H1 (cell line): Measurements from ENCODE around the gene GNG5. TPM values are rescaled to one million over a fixed set of nuclear protein-coding genes. Genes with fewer than 3 reads are reported as not detected.

Experiments
- CTCF ChIA-PET: fragments of 300-600 bp; sonication (Branson Sonifier 250); formaldehyde crosslinking; loops from one replicate; lab custom pipeline; 2021; ENCODE audit not compliant: partially characterized antibody; lab: Charles Lee
- POLR2A ChIA-PET: fragments of 300-600 bp; sonication (Branson Sonifier 250); formaldehyde crosslinking; loops from one replicate; lab custom pipeline; 2021; ENCODE audit warnings: inconsistent platforms; ENCODE audit not compliant: partially characterized antibody; lab: Charles Lee
- DNase-seq, 2 experiments: peaks; one replicate each; pipeline versions ENCODE4 v3.0.0 to v3.0.0-alpha.2; 2010 to 2022; ENCODE audit warnings: low spot score in 2 of 2, low read depth in 1 of 2, mixed read lengths in 1 of 2
- FAIRE-seq: peaks from 2 replicates; lab custom pipeline; 2011; peaks lifted over from hg19 to GRCh38; lab: Jason Lieb, UNC
- H2AFZ ChIP-seq: 2 replicates; pipeline ENCODE4 v1.8.1; 2012; ENCODE audit warnings: low read length, inconsistent platforms
- H2AK5ac ChIP-seq: 2 replicates; pipeline ENCODE4 v1.6.1; 2013; ENCODE audit warnings: low read depth, low read length
- H2BK120ac ChIP-seq: replicated peaks from 2 replicates; pipeline ENCODE3; 2013; ENCODE audit warnings: low read depth, low read length, inconsistent platforms
- H2BK12ac ChIP-seq: 2 replicates; pipeline ENCODE4 v1.6.1; 2013; ENCODE audit warnings: low read depth, low read length
- H2BK15ac ChIP-seq: 2 replicates; pipeline ENCODE4 v1.6.1; 2013; ENCODE audit warnings: low read length
- H2BK20ac ChIP-seq: 2 replicates; pipeline ENCODE4 v1.6.1; 2013; ENCODE audit warnings: low read length
- H2BK5ac ChIP-seq: 2 replicates; pipeline ENCODE4 v1.6.1; 2013; ENCODE audit warnings: low read depth, low read length
- H3K14ac ChIP-seq: 2 replicates; pipeline ENCODE4 v1.6.1; 2013; ENCODE audit warnings: inconsistent platforms; ENCODE audit not compliant: insufficient read length
- H3K18ac ChIP-seq: 2 replicates; pipeline ENCODE4 v1.6.1; 2013; ENCODE audit warnings: low read length; ENCODE audit errors: extremely low read depth
- H3K23ac ChIP-seq: 2 replicates; pipeline ENCODE4 v1.6.1; 2013; ENCODE audit warnings: inconsistent platforms; ENCODE audit not compliant: insufficient read length
- H3K23me2 ChIP-seq: 2 replicates; pipeline ENCODE4 v1.6.1; 2013; ENCODE audit warnings: low read depth, low read length
- H3K27ac ChIP-seq: 2 replicates; pipeline ENCODE4 v1.6.1; 2011; ENCODE audit warnings: low read depth, low read length, inconsistent platforms
- H3K27me3 ChIP-seq, 4 experiments: replicated peaks in 1 of 4; 1 replicate in 1 of 4; 2 replicates in 3 of 4; pipeline versions ENCODE4 v1.6.1 to v1.8.1; 2011 to 2013; ENCODE audit warnings: low read length in 3 of 4, mild to moderate bottlenecking in 3 of 4, inconsistent platforms in 2 of 4, mixed read lengths in 2 of 4, moderate library complexity in 1 of 4; ENCODE audit not compliant: control insufficient read depth in 3 of 4, insufficient read depth in 3 of 4; ENCODE audit errors: extremely low read depth in 1 of 4
- H3K36me3 ChIP-seq, 4 experiments: 2 replicates each; pipeline versions ENCODE4 v1.6.1 to v1.8.1; 2011 to 2013; ENCODE audit warnings: mild to moderate bottlenecking in 4 of 4, low read length in 3 of 4, moderate library complexity in 2 of 4, control low read depth in 1 of 4, inconsistent platforms in 1 of 4; ENCODE audit not compliant: insufficient read depth in 4 of 4, control insufficient read depth in 2 of 4
- H3K4ac ChIP-seq: replicated peaks from 2 replicates; pipeline ENCODE3; 2013; ENCODE audit warnings: low read length, low read depth, mixed read lengths, inconsistent platforms; ENCODE audit not compliant: insufficient read length
- H3K4me1 ChIP-seq, 4 experiments: replicated peaks in 1 of 4; 1 replicate in 1 of 4; 2 replicates in 3 of 4; pipeline versions ENCODE4 v1.6.1 to v1.8.1; 2011 to 2013; ENCODE audit warnings: low read length in 3 of 4, inconsistent platforms in 2 of 4, mixed read lengths in 1 of 4; ENCODE audit not compliant: insufficient read depth in 4 of 4, control insufficient read depth in 3 of 4
- H3K4me2 ChIP-seq, 2 experiments: 2 replicates each; pipeline versions ENCODE4 v1.6.1 to v1.8.1; 2011 to 2013; ENCODE audit warnings: low read depth in 2 of 2, low read length in 2 of 2, control low read depth in 1 of 2, inconsistent platforms in 1 of 2, mild to moderate bottlenecking in 1 of 2; ENCODE audit not compliant: insufficient read depth in 1 of 2
- H3K4me3 ChIP-seq, 4 experiments: fragments of 200-600, 300-600 bp in 1 of 4; sonication (generic), shearing (Covaris generic), sonication (Bioruptor Twin) in 1 of 4; 2 replicates each; pipeline versions ENCODE4 v1.5.1 to v1.8.1; 2011 to 2016; ENCODE audit warnings: low read length in 4 of 4, low read depth in 3 of 4, control low read depth in 2 of 4, inconsistent platforms in 2 of 4, mild to moderate bottlenecking in 2 of 4, mixed read lengths in 1 of 4, moderate library complexity in 1 of 4; ENCODE audit not compliant: insufficient read depth in 2 of 4; ENCODE audit errors: extremely low read depth in 1 of 4
- H3K56ac ChIP-seq: replicated peaks from 2 replicates; pipeline ENCODE3; 2013; ENCODE audit warnings: low read depth, mild to moderate bottlenecking, mixed read lengths, low read length, inconsistent platforms; ENCODE audit not compliant: insufficient read length
- H3K79me1 ChIP-seq: 2 replicates; pipeline ENCODE4 v1.6.1; 2013; ENCODE audit warnings: low read depth, low read length, control low read depth
- H3K79me2 ChIP-seq, 2 experiments: 2 replicates each; pipeline versions ENCODE4 v1.6.1 to v1.8.1; 2012 to 2013; ENCODE audit warnings: low read length in 2 of 2, mild to moderate bottlenecking in 2 of 2, inconsistent platforms in 1 of 2; ENCODE audit not compliant: insufficient read depth in 2 of 2, control insufficient read depth in 1 of 2
- H3K9ac ChIP-seq, 4 experiments: replicated peaks in 1 of 4; 1 replicate in 1 of 4; 2 replicates in 3 of 4; pipeline versions ENCODE4 v1.6.1 to v1.8.1; 2011 to 2013; ENCODE audit warnings: low read depth in 3 of 4, low read length in 3 of 4, control low read depth in 2 of 4, mild to moderate bottlenecking in 2 of 4, moderate library complexity in 2 of 4, inconsistent platforms in 1 of 4; ENCODE audit errors: extremely low read depth in 1 of 4
- H3K9me3 ChIP-seq, 2 experiments: 2 replicates each; pipeline versions ENCODE4 v1.6.1 to v1.8.1; 2012 to 2013; ENCODE audit warnings: mild to moderate bottlenecking in 2 of 2, moderate library complexity in 2 of 2, control low read depth in 1 of 2, inconsistent platforms in 1 of 2, low read depth in 1 of 2, low read length in 1 of 2, mixed read lengths in 1 of 2; ENCODE audit not compliant: insufficient read depth in 2 of 2
- H4K20me1 ChIP-seq, 2 experiments: replicated peaks in 1 of 2; 2 replicates each; pipeline versions ENCODE3 to v1.8.1; 2011 to 2013; ENCODE audit warnings: inconsistent platforms in 2 of 2, low read length in 2 of 2, mild to moderate bottlenecking in 1 of 2; ENCODE audit not compliant: insufficient read depth in 2 of 2, control insufficient read depth in 1 of 2
- H4K5ac ChIP-seq: 2 replicates; pipeline ENCODE4 v1.6.1; 2013; ENCODE audit warnings: low read length, low read depth, mixed read lengths, inconsistent platforms; ENCODE audit not compliant: insufficient read length
- H4K8ac ChIP-seq: 2 replicates; pipeline ENCODE4 v1.8.0; 2013; ENCODE audit warnings: mild to moderate bottlenecking, moderate library complexity, low read length, inconsistent platforms; ENCODE audit not compliant: insufficient read depth; ENCODE audit errors: extremely low read depth
- H4K91ac ChIP-seq: replicated peaks from 2 replicates; pipeline ENCODE3; 2013; ENCODE audit warnings: low read length, mixed read lengths, inconsistent platforms; ENCODE audit not compliant: insufficient read length
- ATF3 ChIP-seq: IDR thresholded peaks from 2 replicates; pipeline ENCODE4 v1.6.1; 2011; ENCODE audit warnings: low read depth, mild to moderate bottlenecking, low read length; ENCODE audit not compliant: insufficient read depth
- BCL11A ChIP-seq, 2 experiments: IDR thresholded peaks; one replicate each; pipeline ENCODE4 v1.6.1; 2011; ENCODE audit warnings: low read depth in 2 of 2, low read length in 2 of 2, mild to moderate bottlenecking in 2 of 2
- CBX5 ChIP-seq: fragments of 300-800, 300-1000 bp; sonication (generic); IDR thresholded peaks from 2 replicates; pipeline ENCODE4 v1.7.1; 2016; ENCODE audit warnings: antibody characterized with exemption, low read length, low read depth
- FOSL1 ChIP-seq: IDR thresholded peaks from 2 replicates; pipeline ENCODE4 v1.6.1; 2011; ENCODE audit warnings: mild to moderate bottlenecking, low read depth, low read length, moderate library complexity; ENCODE audit not compliant: insufficient read depth
- KDM1A ChIP-seq: fragments of 200-600, 300-600 bp; sonication (generic); IDR thresholded peaks from 2 replicates; pipeline ENCODE4 v1.7.1; 2016; ENCODE audit warnings: mild to moderate bottlenecking, low read length, borderline replicate concordance
- KDM5A ChIP-seq: fragments of 200-600 bp; IDR thresholded peaks from 2 replicates; pipeline ENCODE4 v1.7.1; 2012; ENCODE audit warnings: mild to moderate bottlenecking, low read length, inconsistent platforms, mixed read lengths
- RAD21 ChIP-seq, 2 experiments: IDR thresholded peaks in 1 of 2; conservative IDR thresholded peaks in 1 of 2; 2 replicates each; pipeline ENCODE4 v1.6.1; 2011; ENCODE audit warnings: low read depth in 2 of 2, low read length in 2 of 2, improper control_type of control experiment in 1 of 2, inconsistent platforms in 1 of 2, mild to moderate bottlenecking in 1 of 2, moderate library complexity in 1 of 2
- RBBP5 ChIP-seq: IDR thresholded peaks from 2 replicates; pipeline ENCODE4 v1.7.1; 2012; ENCODE audit warnings: low read depth, mild to moderate bottlenecking, inconsistent platforms, low read length, moderate library complexity, borderline replicate concordance
- RFX5 ChIP-seq: IDR thresholded peaks from 2 replicates; pipeline ENCODE4 v1.6.1; 2011; ENCODE audit warnings: low read depth, low read length, improper control_type of control experiment, borderline replicate concordance
- RXRA ChIP-seq: IDR thresholded peaks from 2 replicates; pipeline ENCODE4 v1.6.1; 2011; ENCODE audit warnings: low read depth, mild to moderate bottlenecking, low read length, moderate library complexity; ENCODE audit not compliant: insufficient read depth
- SIN3A ChIP-seq, 2 experiments: IDR thresholded peaks in 1 of 2; conservative IDR thresholded peaks in 1 of 2; 2 replicates each; pipeline ENCODE4 v1.6.1; 2011 to 2012; ENCODE audit warnings: low read length in 2 of 2, improper control_type of control experiment in 1 of 2, low read depth in 1 of 2, mild to moderate bottlenecking in 1 of 2
- SIX5 ChIP-seq: IDR thresholded peaks from 2 replicates; pipeline ENCODE4 v1.6.1; 2011; ENCODE audit warnings: mild to moderate bottlenecking, low read depth, low read length
- TCF12 ChIP-seq: IDR thresholded peaks from 2 replicates; pipeline ENCODE4 v1.6.1; 2011; ENCODE audit warnings: low read depth, mild to moderate bottlenecking, low read length
- whole genome bisulfite sequencing, 2 experiments: shearing (Covaris generic) in 1 of 2; methylation state at CpG; one replicate each; pipeline versions ENCODE4 v1.1.6 to v1.1.7; 2013 to 2015; ENCODE audit warnings: low lambda C conversion rate in 2 of 2, mixed read lengths in 2 of 2, inconsistent platforms in 1 of 2, low coverage in 1 of 2, missing lambda C conversion rate in 1 of 2; ENCODE audit not compliant: insufficient replicate concordance in 2 of 2, insufficient coverage in 1 of 2, insufficient read length in 1 of 2; ENCODE audit errors: extremely low coverage in 1 of 2, missing lambda C conversion rate in 1 of 2; 5-methylcytosine and 5-hydroxymethylcytosine counted together
- polyA plus RNA-seq, 7 experiments: library from polyadenylated mRNA; depleted of rRNA in 3 of 7; stranded (reverse) in 5 of 7; unstranded in 2 of 7; fragments of >200 nt in 5 of 7; fragments of 200-250 nt in 2 of 7; gene quantifications; 1 replicate in 5 of 7; 2 replicates in 1 of 7; 4 replicates in 1 of 7; pipeline versions ENCODE4 v1.2.1 to v1.2.3, GENCODE V29; 2011 to 2013; ENCODE audit warnings: missing spikeins in 2 of 7, mixed read lengths in 2 of 7
- total RNA-seq: library from RNA; stranded (reverse); fragmentation: NEBNext Ultra II Directional; extraction: Animal tissue kit (Norgen Biotek cat#: 25700); gene quantifications from 2 replicates; pipeline ENCODE4 v1.2.1, GENCODE V29; 2021

The GNG5 gene
- total and polyA plus RNA-seq, 2 of the 8 experiments (the other 6 are each of a cell fraction or from before 2014, with no cell fraction given) = 94.0 to 104 TPM

DNA sequence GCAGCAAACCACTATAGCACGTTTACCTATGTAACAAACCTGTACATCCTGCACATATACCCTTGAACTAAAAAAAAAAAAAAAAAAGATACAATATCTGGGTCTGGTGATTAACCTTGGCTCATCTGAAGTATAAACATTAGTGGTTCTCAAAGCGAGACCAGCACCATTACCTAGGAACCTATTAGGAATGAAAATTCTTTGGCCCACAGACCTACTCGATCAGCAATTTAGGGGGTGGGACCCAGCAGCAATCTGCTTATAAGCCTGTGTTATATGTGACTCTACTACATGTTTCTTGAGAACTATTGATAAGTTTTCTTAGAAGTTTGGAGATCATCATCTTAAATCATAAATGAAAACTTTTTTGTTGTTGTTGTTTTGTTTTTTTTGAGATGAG is 9.9 kb downstream of the GNG5 start:
- no peak overlapping the region for H3K4me2 ChIP-seq
- peaks cover 2% of the 10 kb centered on the region; the same call in 1 of the 2 replicates for H3K79me1 ChIP-seq
- H2AK5ac ChIP-seq = no peak overlapping the region
- no peaks in the 10 kb centered on the region for H3K23me2 ChIP-seq
- peaks cover 0 to 3% of the 10 kb centered on the region in 2 experiments for H4K20me1 ChIP-seq
- no peaks in the 10 kb centered on the region for H3K27me3 ChIP-seq
- no peak overlapping the region for H4K91ac ChIP-seq
- H4K5ac ChIP-seq = no peak overlapping the region
- no peak for FAIRE-seq
- H2BK15ac ChIP-seq = no peak overlapping the region
- no peak overlapping the region for H2AFZ ChIP-seq
- H3K4me1 ChIP-seq = peaks cover 0 to 5% (median 1%) of the 10 kb centered on the region in 4 experiments; a peak in 1 of 7 replicates
- H2BK120ac ChIP-seq = no peak overlapping the region
- POLR2A ChIA-PET = interaction anchor here (1.3 kb wide), 1 partner anchor 9 kb away, joined by 5 read pairs; the partner anchor contains the start of genes GNG5 and SPATA1
- H4K8ac ChIP-seq = no peak overlapping the region
- no peaks in the 10 kb centered on the region for H3K9me3 ChIP-seq
- peaks cover 0 to 23% of the 10 kb centered on the region in 2 experiments; a peak in 1 of 4 replicates for H3K79me2 ChIP-seq
- DNase-seq = no peak
- H2BK5ac ChIP-seq = no peak overlapping the region
- H3K14ac ChIP-seq = no peak overlapping the region
- H3K4ac ChIP-seq = no peak overlapping the region
- no peak overlapping the region for H3K18ac ChIP-seq
- H3K23ac ChIP-seq = no peak overlapping the region
- H3K27ac ChIP-seq = no peak overlapping the region
- H3K9ac ChIP-seq = no peak overlapping the region
- H3K56ac ChIP-seq = no peak overlapping the region
- 91% methylated on average over 3 of the region's 3 CpGs; no CpG with 5 or more reads in 1 of the 2 experiments for WGBS, 2 experiments
- CTCF ChIA-PET = interaction anchor here (0.9 kb wide), 1 partner anchor 8 kb away, joined by 4 read pairs; no protein-coding TSS in a partner anchor
- no peak overlapping the region for H3K4me3 ChIP-seq
- peaks cover 11 to 71% (median 32%) of the 10 kb centered on the region in 4 experiments for H3K36me3 ChIP-seq
- no peak overlapping the region for H2BK12ac ChIP-seq
- no peak overlapping the region for H2BK20ac ChIP-seq
- TF ChIP-seq RFX5 (no peak), RBBP5 (no peak), TCF12 (no peak), KDM5A (no peak), KDM1A (no peak), ATF3 (no peak), BCL11A (IDR thresholded peaks at IDR 0.05; ENCODE audit: low read depth in 2 of 2, low read length in 2 of 2) (no peak), RXRA (no peak), FOSL1 (no peak), RAD21 (IDR thresholded peaks at IDR 0.05 in 1 of 2, conservative IDR thresholded peaks at IDR 0.05 in 1 of 2; ENCODE audit: low read depth in 2 of 2, low read length in 2 of 2) (no peak), SIN3A (conservative IDR thresholded peaks at IDR 0.05 in 1 of 2, IDR thresholded peaks at IDR 0.05 in 1 of 2; ENCODE audit: low read depth in 1 of 2, low read length in 2 of 2) (no peak), SIX5 (no peak), CBX5 (no peak)
